NCI-H69 (cell line): Measurements from ENCODE around the gene PTP4A2.

Experiments used
- DNase-seq: peaks from one replicate; lab custom pipeline; 2025; lab: John Stamatoyannopoulos, UW

Gene PTP4A2

DNA sequence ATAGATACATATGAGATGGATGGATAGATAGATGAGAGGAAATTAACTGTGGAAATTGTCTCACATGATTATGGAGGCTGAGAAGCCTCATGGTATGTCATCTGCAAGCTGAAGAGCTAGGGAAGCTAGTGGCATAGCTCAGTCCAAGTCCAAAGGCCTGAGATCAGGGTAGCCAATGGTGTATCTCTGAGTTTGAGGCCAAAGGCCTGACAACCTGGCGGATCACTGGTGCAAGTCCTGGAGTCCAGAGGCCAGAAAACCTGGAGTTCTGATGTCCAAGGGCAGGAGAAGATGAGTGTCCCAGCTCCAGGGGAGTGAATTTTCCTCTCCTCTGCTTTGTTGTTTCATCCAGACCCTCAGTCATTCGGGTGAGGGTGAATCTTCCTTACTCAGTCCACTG is 78.4 kb downstream of the PTP4A2 start:
- DNase-seq, result no peak

GRCh38 chr1:31859044-31859443 is 79.1 kb downstream of the PTP4A2 start:
- no peak for DNase-seq

DNA sequence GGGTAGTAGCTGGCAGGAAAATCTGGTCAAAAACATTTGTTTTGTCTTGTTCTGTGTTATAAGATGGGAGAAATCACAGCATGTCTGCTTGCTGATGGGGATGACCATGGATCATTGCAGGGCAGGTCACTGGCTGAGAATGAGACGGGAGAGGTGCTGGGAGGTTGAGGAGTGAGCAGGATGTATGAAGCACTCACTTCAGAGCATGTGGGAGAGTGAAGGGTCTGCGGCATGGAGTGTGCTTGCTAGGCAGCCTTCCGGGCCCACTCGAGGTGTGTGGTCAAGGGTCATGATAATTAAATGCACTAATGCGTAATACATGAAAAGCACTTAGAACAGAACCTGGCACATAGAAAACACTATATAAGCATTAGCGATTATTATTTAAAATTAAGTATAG is 80.3 kb downstream of the PTP4A2 start:
- DNase-seq, result no peak
